ENCODE measurements around the gene DLGAP4. TPM values are rescaled to one million over a fixed set of nuclear protein-coding genes. Genes with fewer than 3 reads are reported as not detected.

The DLGAP4 gene
- total RNA-seq, 2 experiments from 2014 or later, result 11.5 to 13.1 TPM

- ChIA-PET CTCF (interaction anchor here (0.7 kb wide), 1 partner anchor 18 kb away, joined by 3 read pairs; no protein-coding TSS in a partner anchor), POLR2A (no interaction called here)
- intact Hi-C loops (cut with micrococcal nuclease), result no loop called here
- Mint-ChIP-seq H3K27ac (no peak overlapping the region), H3K4me1 (ENCODE audit: low read depth) (no peaks in the 10 kb centered on the region), H3K36me3 (ENCODE audit: low read depth) (no peaks in the 10 kb centered on the region), H3K9me3 (no peaks in the 10 kb centered on the region), H3K27me3 (no peaks in the 10 kb centered on the region), H3K4me3 (no peak overlapping the region)
- peak; percentile 10 for ATAC-seq
- DNase-seq, result no peak
- TF ChIP-seq CTCF (IDR thresholded peaks at IDR 0.05), result peak; percentile 23
These were observed 235.8 kb downstream of the DLGAP4 start for GRCh38 chr20:36541768-36542488.

GRCh38 chr20:36542516-36543183 is 236.5 kb downstream of the DLGAP4 start:
- no peaks in the 10 kb centered on the region for H3K4me1 Mint-ChIP-seq (ENCODE audit: low read depth)
- intact Hi-C loops (cut with micrococcal nuclease), result no loop called here
- no peak for TF ChIP-seq CTCF (IDR thresholded peaks at IDR 0.05)
- ChIA-PET POLR2A (no interaction called here), CTCF (no interaction called here)
- H3K36me3 Mint-ChIP-seq (ENCODE audit: low read depth), result no peaks in the 10 kb centered on the region
- DNase-seq (no peak), ATAC-seq (no peak)
- no peak overlapping the region for H3K4me3 Mint-ChIP-seq
- no peak overlapping the region for H3K27ac Mint-ChIP-seq
- H3K9me3 Mint-ChIP-seq, result no peaks in the 10 kb centered on the region
- no peaks in the 10 kb centered on the region for H3K27me3 Mint-ChIP-seq

- Mint-ChIP-seq H3K4me3 (no peak overlapping the region), H3K27me3 (no peaks in the 10 kb centered on the region), H3K4me1 (ENCODE audit: low read depth) (no peaks in the 10 kb centered on the region), H3K27ac (no peak overlapping the region), H3K36me3 (ENCODE audit: low read depth) (no peaks in the 10 kb centered on the region), H3K9me3 (no peaks in the 10 kb centered on the region)
- DNase-seq (no peak), ATAC-seq (no peak)
- ChIA-PET CTCF (no interaction called here), POLR2A (no interaction called here)
- no peak for TF ChIP-seq CTCF (IDR thresholded peaks at IDR 0.05)
- intact Hi-C loops (cut with micrococcal nuclease), result no loop called here
These were observed 237.3 kb downstream of the DLGAP4 start for GRCh38 chr20:36543184-36544133.

GRCh38 chr20:36544134-36545018 is 238.2 kb downstream of the DLGAP4 start:
- Mint-ChIP-seq H3K27me3 (no peaks in the 10 kb centered on the region), H3K9me3 (no peaks in the 10 kb centered on the region), H3K36me3 (ENCODE audit: low read depth) (no peaks in the 10 kb centered on the region), H3K4me3 (no peak overlapping the region), H3K27ac (no peak overlapping the region), H3K4me1 (ENCODE audit: low read depth) (no peaks in the 10 kb centered on the region)
- ChIA-PET CTCF (no interaction called here), POLR2A (no interaction called here)
- DNase-seq (no peak), ATAC-seq (no peak)
- no peak for TF ChIP-seq CTCF (IDR thresholded peaks at IDR 0.05)
- intact Hi-C loops (cut with micrococcal nuclease), result no loop called here
